ENCODE measurements around the gene BMPR2. TPM values are rescaled to one million over a fixed set of nuclear protein-coding genes. Genes with fewer than 3 reads are reported as not detected.

Gene BMPR2
- total RNA-seq, 4 donors from 2014 or later, result 37.8 to 53.3 (median 51.2) TPM

DNA sequence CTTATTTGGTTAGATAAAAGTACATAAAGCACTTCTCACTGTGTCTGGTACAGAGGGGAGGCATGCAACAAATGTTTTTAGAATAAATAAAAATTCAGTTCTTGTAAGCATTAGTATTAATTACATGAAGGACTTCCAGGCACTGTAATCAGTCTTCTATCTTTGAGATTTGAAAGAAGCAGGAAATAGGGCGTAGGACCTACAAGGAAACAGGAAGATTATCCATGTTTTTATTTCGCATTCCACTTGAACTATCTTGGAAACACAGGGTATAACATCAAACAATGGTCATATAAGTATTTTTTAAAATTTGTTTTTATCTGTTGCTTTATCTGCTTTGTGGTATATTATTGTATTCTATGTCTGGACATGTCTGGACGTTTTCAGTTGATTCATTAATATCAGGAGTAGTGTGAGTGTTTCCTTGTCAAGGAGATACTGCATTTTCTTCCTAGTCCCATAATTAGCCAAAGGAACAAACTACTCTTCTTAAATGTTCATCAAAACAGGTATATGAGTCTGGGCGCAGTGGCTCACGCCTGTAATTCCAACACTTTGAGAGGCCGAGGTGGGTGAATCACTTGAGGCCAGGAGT, 32.5 kb downstream of the BMPR2 start:
- Histone ChIP-seq H3K27me3 (no peaks in the 10 kb centered on the region), H3K36me3 (no peaks in the 10 kb centered on the region), H3K4me3 (no peak overlapping the region), H3K27ac (no peak overlapping the region), H3K9me3 (no peaks in the 10 kb centered on the region), H3K4me1 (peaks cover 0 to 6% (median 0%) of the 10 kb centered on the region in 4 donors)
- WGBS, 2 donors, result 83% methylated on average over 6 of the region's 6 CpGs
- no peak for DNase-seq (ENCODE audit: low spot score in 2 of 2)
- TF ChIP-seq EP300 (IDR thresholded peaks at IDR 0.05) (no peak), POLR2A (IDR thresholded peaks at IDR 0.05) (no peak)
- TF ChIP-seq, protein P1, sequence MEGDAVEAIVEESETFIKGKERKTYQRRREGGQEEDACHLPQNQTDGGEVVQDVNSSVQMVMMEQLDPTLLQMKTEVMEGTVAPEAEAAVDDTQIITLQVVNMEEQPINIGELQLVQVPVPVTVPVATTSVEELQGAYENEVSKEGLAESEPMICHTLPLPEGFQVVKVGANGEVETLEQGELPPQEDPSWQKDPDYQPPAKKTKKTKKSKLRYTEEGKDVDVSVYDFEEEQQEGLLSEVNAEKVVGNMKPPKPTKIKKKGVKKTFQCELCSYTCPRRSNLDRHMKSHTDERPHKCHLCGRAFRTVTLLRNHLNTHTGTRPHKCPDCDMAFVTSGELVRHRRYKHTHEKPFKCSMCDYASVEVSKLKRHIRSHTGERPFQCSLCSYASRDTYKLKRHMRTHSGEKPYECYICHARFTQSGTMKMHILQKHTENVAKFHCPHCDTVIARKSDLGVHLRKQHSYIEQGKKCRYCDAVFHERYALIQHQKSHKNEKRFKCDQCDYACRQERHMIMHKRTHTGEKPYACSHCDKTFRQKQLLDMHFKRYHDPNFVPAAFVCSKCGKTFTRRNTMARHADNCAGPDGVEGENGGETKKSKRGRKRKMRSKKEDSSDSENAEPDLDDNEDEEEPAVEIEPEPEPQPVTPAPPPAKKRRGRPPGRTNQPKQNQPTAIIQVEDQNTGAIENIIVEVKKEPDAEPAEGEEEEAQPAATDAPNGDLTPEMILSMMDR (IDR thresholded peaks at IDR 0.05), result no peak

GRCh38 chr2:202410092-202410491, 34.0 kb downstream of the BMPR2 start:
- no peak for DNase-seq (ENCODE audit: low spot score in 2 of 2)
- H3K27me3 ChIP-seq, result no peaks in the 10 kb centered on the region
- no peaks in the 10 kb centered on the region for H3K9me3 ChIP-seq
- H3K36me3 ChIP-seq, result no peaks in the 10 kb centered on the region
- peaks cover 0 to 12% (median 0%) of the 10 kb centered on the region in 4 donors for H3K4me1 ChIP-seq
- H3K27ac ChIP-seq, result no peak overlapping the region
- 83 to 96% methylated on average over 5 of the region's 5 CpGs for WGBS, 2 donors
- H3K4me3 ChIP-seq, result no peak overlapping the region
- TF ChIP-seq POLR2A (IDR thresholded peaks at IDR 0.05), result no peak
- TF ChIP-seq, protein P1 (IDR thresholded peaks at IDR 0.05), result no peak

DNA sequence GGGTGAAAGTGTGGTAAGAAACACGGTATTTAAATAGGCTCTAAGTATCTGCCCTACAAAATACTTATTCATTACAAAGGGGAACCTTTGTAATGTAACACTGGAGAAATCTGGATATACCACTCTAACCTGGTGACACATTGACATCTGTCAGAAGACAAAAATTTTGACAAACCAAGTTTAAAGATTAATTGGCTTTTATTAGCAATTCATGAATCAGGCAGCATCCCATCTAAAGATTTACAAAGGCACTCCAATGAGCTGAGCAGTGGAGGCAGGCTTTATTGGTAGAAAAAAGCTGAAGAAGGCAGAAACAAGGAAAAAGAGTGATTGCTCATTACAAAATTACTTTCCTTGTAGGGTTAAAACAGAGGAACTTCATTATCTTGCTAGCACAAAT, 35.0 kb downstream of the BMPR2 start:
- H3K36me3 ChIP-seq, result no peaks in the 10 kb centered on the region
- H3K4me1 ChIP-seq, result peaks cover 0 to 12% (median 0%) of the 10 kb centered on the region in 4 donors
- TF ChIP-seq POLR2A (IDR thresholded peaks at IDR 0.05) (no peak), EP300 (IDR thresholded peaks at IDR 0.05) (no peak)
- TF ChIP-seq, protein P1 (IDR thresholded peaks at IDR 0.05), result no peak
- no peaks in the 10 kb centered on the region for H3K9me3 ChIP-seq
- no peak overlapping the region for H3K27ac ChIP-seq
- no peak overlapping the region for H3K4me3 ChIP-seq
- DNase-seq (ENCODE audit: low spot score in 2 of 2), result no peak
- 80 to 82% methylated on average over 1 of the region's 1 CpG for WGBS, 2 donors
- no peaks in the 10 kb centered on the region for H3K27me3 ChIP-seq

GRCh38 chr2:202418027-202418426, 41.9 kb downstream of the BMPR2 start:
- 89 to 97% methylated on average over 1 of the region's 1 CpG for WGBS, 2 donors
- TF ChIP-seq EP300 (IDR thresholded peaks at IDR 0.05), result no peak
- TF ChIP-seq POLR2A (IDR thresholded peaks at IDR 0.05), result no peak
- TF ChIP-seq, protein P1 (IDR thresholded peaks at IDR 0.05), result no peak

DNA sequence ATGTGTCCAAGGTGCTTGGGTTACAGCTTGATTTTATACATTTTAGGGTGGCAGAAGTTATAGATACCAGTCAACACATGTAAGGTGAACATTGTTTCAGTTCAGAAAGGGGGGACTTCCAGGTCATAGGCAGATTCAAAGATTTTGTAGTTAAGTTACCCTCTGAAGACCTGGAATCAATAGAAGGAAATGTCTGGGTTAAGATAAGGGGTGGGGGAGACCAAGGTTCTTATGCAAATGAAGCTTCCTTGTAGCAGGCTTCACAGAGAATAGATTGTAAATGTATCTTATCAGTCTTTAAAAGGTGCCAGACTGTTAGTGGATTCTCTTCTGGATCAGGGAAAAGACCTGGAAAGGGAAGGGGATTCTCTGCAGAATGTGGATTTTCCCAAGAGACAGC, 42.4 kb downstream of the BMPR2 start:
- no peak overlapping the region for H3K27ac ChIP-seq
- no peak overlapping the region for H3K4me3 ChIP-seq
- no peaks in the 10 kb centered on the region for H3K27me3 ChIP-seq
- DNase-seq (ENCODE audit: low spot score in 2 of 2), result no peak
- peaks cover 0 to 17% (median 0%) of the 10 kb centered on the region in 4 donors for H3K4me1 ChIP-seq
- no peaks in the 10 kb centered on the region for H3K9me3 ChIP-seq
- no peaks in the 10 kb centered on the region for H3K36me3 ChIP-seq
- TF ChIP-seq EP300 (IDR thresholded peaks at IDR 0.05), result no peak
- TF ChIP-seq, protein P1 (IDR thresholded peaks at IDR 0.05), result no peak
- TF ChIP-seq POLR2A (IDR thresholded peaks at IDR 0.05), result no peak

More at GRCh38 chr2:202418027-202418426, 41.9 kb downstream of the BMPR2 start:
- Histone ChIP-seq H3K27ac (no peak overlapping the region), H3K27me3 (no peaks in the 10 kb centered on the region), H3K4me1 (peaks cover 0 to 14% (median 0%) of the 10 kb centered on the region in 4 donors), H3K36me3 (no peaks in the 10 kb centered on the region), H3K4me3 (no peak overlapping the region), H3K9me3 (no peaks in the 10 kb centered on the region)
- DNase-seq (ENCODE audit: low spot score in 2 of 2), result no peak
